Activated CD4-positive, alpha-beta T cell treated with anti-CD3 and anti-CD28 coated beads for 36 hours (primary cell): ENCODE results near the gene CALD1. TPM values are rescaled to one million over a fixed set of nuclear protein-coding genes. Genes with fewer than 3 reads are reported as not detected.
A peak's percentile ranks its signal among the peaks of the same experiment; 100 is the strongest.

Experiments used
- ATAC-seq: fragments of 200-7000 bp; cut with Tn5 transposase; one replicate; pipeline ENCODE4 v1.10.0; 2021; ENCODE audit warnings: mild to moderate bottlenecking, moderate library complexity
- CTCF ChIA-PET: fragments of 350-600 bp; sonication (Branson Sonifier 250); formaldehyde crosslinking; loops from one replicate; lab custom pipeline; 2021; ENCODE audit warnings: antibody characterized with exemption; lab: Charles Lee
- POLR2A ChIA-PET: fragments of 350-600 bp; sonication (Branson Sonifier 250); formaldehyde crosslinking; loops from one replicate; lab custom pipeline; 2021; ENCODE audit warnings: antibody characterized with exemption, inconsistent platforms; lab: Charles Lee
- DNase-seq: peaks from one replicate; pipeline ENCODE4 v3.0.0-alpha.2; 2020
- H3K27ac Mint-ChIP-seq: one replicate; pipeline ENCODE4 v1.8.0; 2021; ENCODE audit warnings: mixed read lengths
- H3K27me3 Mint-ChIP-seq: one replicate; pipeline ENCODE4 v1.8.0; 2021; ENCODE audit warnings: mixed read lengths
- H3K36me3 Mint-ChIP-seq: one replicate; pipeline ENCODE4 v1.8.0; 2021; ENCODE audit warnings: low read depth, mixed read lengths
- H3K4me1 Mint-ChIP-seq: one replicate; pipeline ENCODE4 v1.8.0; 2021; ENCODE audit warnings: mixed read lengths
- H3K4me3 Mint-ChIP-seq: one replicate; pipeline ENCODE4 v1.8.0; 2021; ENCODE audit warnings: mild to moderate bottlenecking, moderate library complexity, mixed read lengths
- H3K9me3 Mint-ChIP-seq: one replicate; pipeline ENCODE4 v1.8.0; 2021; ENCODE audit warnings: low read depth, mixed read lengths
- intact Hi-C, 2 experiments: fragments of 100-400 bp; cut with DNase I in 1 of 2; cut with micrococcal nuclease in 1 of 2; formaldehyde crosslinking; loops; one replicate each; pipeline versions ENCODE4 v1.14.2 to v1.15.1; 2022 to 2024; cut with DNase I, micrococcal nuclease
- total RNA-seq, 2 experiments: library from RNA; stranded (reverse); gene quantifications; one replicate each; pipeline ENCODE4 v1.2.3, GENCODE V29; 2021

CALD1 gene
- total RNA-seq, 2 experiments from 2014 or later = 8.5 to 8.7 TPM

DNA sequence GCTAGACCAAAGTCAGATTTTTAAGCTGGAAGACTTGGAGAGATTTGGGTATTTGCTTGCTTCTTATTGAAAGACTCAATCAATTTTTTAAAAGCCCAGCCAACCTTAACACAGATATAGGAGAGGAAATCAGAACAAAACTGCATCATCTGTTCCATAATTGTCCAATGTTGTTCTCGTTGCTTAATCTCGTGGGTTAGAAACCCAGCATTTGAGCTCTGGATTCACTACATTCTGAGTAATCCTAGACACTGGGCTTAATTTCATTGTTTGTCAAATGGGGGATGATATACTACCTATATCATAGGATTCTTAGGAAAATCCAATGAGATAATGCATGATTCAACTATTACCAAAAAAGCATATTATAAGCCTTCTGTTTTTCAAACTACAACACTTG lies 48.9 kb downstream of the CALD1 start:
- H3K36me3 Mint-ChIP-seq = no peaks in the 10 kb centered on the region
- CTCF ChIA-PET = interaction anchor here (0.6 to 1.3 kb wide), 2 partner anchors 10 to 74 kb away, joined by 3 to 4 read pairs; no protein-coding TSS in a partner anchor
- H3K4me1 Mint-ChIP-seq = no peaks in the 10 kb centered on the region
- POLR2A ChIA-PET = interaction anchor here (0.6 to 0.7 kb wide), 2 partner anchors 181 to 197 kb away, joined by 3 read pairs; no protein-coding TSS in a partner anchor
- H3K27me3 Mint-ChIP-seq = no peaks in the 10 kb centered on the region
- no peak overlapping the region for H3K27ac Mint-ChIP-seq
- H3K4me3 Mint-ChIP-seq = no peak overlapping the region
- intact Hi-C loops = no loop called here
- DNase-seq (no peak), ATAC-seq (no peak)
- no peaks in the 10 kb centered on the region for H3K9me3 Mint-ChIP-seq

- intact Hi-C loops = no loop called here
- DNase-seq (no peak), ATAC-seq (no peak)
- H3K9me3 Mint-ChIP-seq = no peaks in the 10 kb centered on the region
- no peak overlapping the region for H3K4me3 Mint-ChIP-seq
- H3K36me3 Mint-ChIP-seq = no peaks in the 10 kb centered on the region
- ChIA-PET POLR2A (no interaction called here), CTCF (interaction anchor here (1.3 kb wide), 1 partner anchor 11 kb away, joined by 3 read pairs; no protein-coding TSS in a partner anchor)
- H3K27me3 Mint-ChIP-seq = no peaks in the 10 kb centered on the region
- H3K4me1 Mint-ChIP-seq = no peaks in the 10 kb centered on the region
- no peak overlapping the region for H3K27ac Mint-ChIP-seq
These were observed 50.0 kb downstream of the CALD1 start for GRCh38 chr7:134829380-134829986.

DNA sequence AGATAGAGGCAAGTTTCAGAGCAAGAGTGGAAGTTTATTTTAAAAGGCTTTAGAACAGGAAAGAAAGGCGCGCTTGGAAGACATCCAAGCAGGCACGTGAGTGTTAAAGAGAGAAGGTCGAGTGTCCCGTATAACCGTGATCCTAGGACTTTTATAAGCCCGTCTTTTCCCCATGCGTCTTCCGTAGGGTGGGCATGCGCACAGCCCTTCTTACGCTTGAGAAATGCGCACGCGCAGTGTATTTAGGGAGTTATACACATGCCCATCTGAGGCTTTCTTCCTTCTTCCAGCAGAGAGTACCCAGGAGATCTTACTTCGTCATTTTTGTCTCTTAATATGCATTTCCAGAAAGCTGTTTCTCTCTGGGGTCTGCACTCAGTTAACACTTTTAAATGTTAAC lies 52.4 kb downstream of the CALD1 start:
- H3K27ac Mint-ChIP-seq = no peak overlapping the region
- no peak overlapping the region for H3K4me3 Mint-ChIP-seq

DNA sequence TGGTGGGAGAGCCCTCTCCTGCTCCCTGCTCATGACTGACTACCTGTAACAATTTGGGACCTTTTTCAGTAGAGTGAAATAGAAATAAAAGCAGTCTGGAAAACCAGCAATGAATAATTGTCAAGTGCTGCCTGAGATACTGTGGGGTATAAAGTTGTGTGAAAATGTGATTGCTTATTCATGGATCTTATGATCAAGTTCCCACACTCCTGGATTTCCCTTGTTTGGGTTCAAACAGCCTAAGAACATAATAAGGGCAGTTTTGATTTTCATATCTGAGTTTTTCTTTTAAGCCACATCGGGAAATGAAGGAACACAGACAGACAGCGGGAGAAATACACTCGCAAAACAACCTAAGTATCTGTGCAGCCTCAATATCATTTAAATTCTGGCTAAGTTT lies 52.9 kb downstream of the CALD1 start:
- no peak overlapping the region for H3K27ac Mint-ChIP-seq
- H3K4me3 Mint-ChIP-seq = no peak overlapping the region
- H3K27me3 Mint-ChIP-seq = no peaks in the 10 kb centered on the region
- CTCF ChIA-PET = interaction anchor here (1.7 kb wide), 1 partner anchor 89 kb away, joined by 3 read pairs; no protein-coding TSS in a partner anchor
- H3K4me1 Mint-ChIP-seq = peaks cover 3% of the 10 kb centered on the region
- no peak for DNase-seq
- H3K9me3 Mint-ChIP-seq = no peaks in the 10 kb centered on the region
- ATAC-seq = no peak
- POLR2A ChIA-PET = no interaction called here
- peaks cover 5% of the 10 kb centered on the region for H3K36me3 Mint-ChIP-seq
- intact Hi-C loops = no loop called here

More for the DNA sequence above, 52.4 kb downstream of the CALD1 start:
- DNase-seq = no peak
- ChIA-PET CTCF (no interaction called here), POLR2A (no interaction called here)
- H3K9me3 Mint-ChIP-seq = no peaks in the 10 kb centered on the region
- H3K27me3 Mint-ChIP-seq = no peaks in the 10 kb centered on the region
- intact Hi-C loops = no loop called here
- H3K36me3 Mint-ChIP-seq = peaks cover 4% of the 10 kb centered on the region
- H3K4me1 Mint-ChIP-seq = peaks cover 3% of the 10 kb centered on the region
- no peak for ATAC-seq

- Mint-ChIP-seq H3K27ac (no peak overlapping the region), H3K4me1 (peaks cover 3% of the 10 kb centered on the region), H3K27me3 (no peaks in the 10 kb centered on the region), H3K9me3 (no peaks in the 10 kb centered on the region), H3K4me3 (no peak overlapping the region), H3K36me3 (peaks cover 5% of the 10 kb centered on the region)
- ATAC-seq (no peak), DNase-seq (no peak)
- intact Hi-C loops = no loop called here
- ChIA-PET CTCF (no interaction called here), POLR2A (no interaction called here)
These were observed 55.4 kb downstream of the CALD1 start for GRCh38 chr7:134834689-134835462.

- ChIA-PET CTCF (interaction anchor here (0.7 kb wide), 1 partner anchor 113 kb away, joined by 4 read pairs; no protein-coding TSS in a partner anchor), POLR2A (no interaction called here)
- intact Hi-C loops = no loop called here
- H3K36me3 Mint-ChIP-seq = peaks cover 5% of the 10 kb centered on the region
- no peaks in the 10 kb centered on the region for H3K9me3 Mint-ChIP-seq
- H3K4me1 Mint-ChIP-seq = peaks cover 3% of the 10 kb centered on the region
- ATAC-seq = no peak
- H3K4me3 Mint-ChIP-seq = no peak overlapping the region
- no peak overlapping the region for H3K27ac Mint-ChIP-seq
- no peaks in the 10 kb centered on the region for H3K27me3 Mint-ChIP-seq
- no peak for DNase-seq
These were observed 56.0 kb downstream of the CALD1 start for GRCh38 chr7:134835463-134835823.

DNA sequence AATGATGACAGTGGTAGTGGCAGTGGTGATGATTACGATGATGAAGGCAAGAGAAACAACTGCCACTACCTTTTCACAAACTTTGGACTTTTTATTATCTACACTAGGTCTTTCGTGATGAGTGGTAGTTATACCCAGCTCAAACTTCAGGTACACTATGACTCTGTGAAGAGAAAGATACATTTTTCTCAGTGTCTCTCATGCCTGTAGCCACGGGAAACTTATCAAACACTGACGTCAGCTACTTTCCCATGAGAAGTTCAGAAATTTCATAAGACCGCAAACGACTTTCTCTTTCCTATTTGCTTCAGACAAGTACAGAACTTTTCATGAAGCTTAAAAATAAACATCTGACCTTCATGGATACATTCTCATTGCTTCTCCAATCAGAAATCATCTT lies 57.0 kb downstream of the CALD1 start:
- no peaks in the 10 kb centered on the region for H3K27me3 Mint-ChIP-seq
- peaks cover 5% of the 10 kb centered on the region for H3K36me3 Mint-ChIP-seq
- peaks cover 3% of the 10 kb centered on the region for H3K4me1 Mint-ChIP-seq
- H3K4me3 Mint-ChIP-seq = no peak overlapping the region
- DNase-seq (no peak), ATAC-seq (peak; percentile 68)
- H3K9me3 Mint-ChIP-seq = no peaks in the 10 kb centered on the region
- POLR2A ChIA-PET = no interaction called here
- peak overlapping the region; percentile 42 for H3K27ac Mint-ChIP-seq
- intact Hi-C loops = no loop called here
- CTCF ChIA-PET = interaction anchor here (0.7 to 1.2 kb wide), 2 partner anchors 17 to 110 kb away, joined by 3 to 4 read pairs; no protein-coding TSS in a partner anchor

DNA sequence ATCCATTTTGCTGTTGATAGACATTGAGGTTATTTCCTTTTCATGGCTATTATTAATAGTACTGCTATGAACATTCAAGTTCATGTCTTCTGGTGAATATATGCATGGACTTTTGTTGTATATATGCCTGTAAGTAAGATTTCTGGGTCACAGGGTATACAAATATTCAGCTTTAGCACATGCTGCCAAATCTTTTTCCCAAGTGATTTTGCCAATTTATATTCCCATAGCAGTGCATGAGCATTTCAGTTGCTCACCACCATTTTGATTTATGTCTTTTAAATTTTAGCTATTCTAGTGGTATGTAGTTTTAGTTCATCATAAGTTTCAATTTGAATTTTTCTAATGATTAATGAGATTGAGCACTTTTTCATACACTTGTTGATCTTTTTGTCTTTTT lies 59.9 kb downstream of the CALD1 start:
- H3K27me3 Mint-ChIP-seq = no peaks in the 10 kb centered on the region
- ATAC-seq (no peak), DNase-seq (no peak)
- H3K36me3 Mint-ChIP-seq = peaks cover 5% of the 10 kb centered on the region
- H3K9me3 Mint-ChIP-seq = no peaks in the 10 kb centered on the region
- ChIA-PET CTCF (interaction anchor here (1.5 kb wide), 1 partner anchor 13 kb away, joined by 3 read pairs; no protein-coding TSS in a partner anchor), POLR2A (no interaction called here)
- no peak overlapping the region for H3K27ac Mint-ChIP-seq
- peaks cover 6% of the 10 kb centered on the region for H3K4me1 Mint-ChIP-seq
- intact Hi-C loops = no loop called here
- no peak overlapping the region for H3K4me3 Mint-ChIP-seq

DNA sequence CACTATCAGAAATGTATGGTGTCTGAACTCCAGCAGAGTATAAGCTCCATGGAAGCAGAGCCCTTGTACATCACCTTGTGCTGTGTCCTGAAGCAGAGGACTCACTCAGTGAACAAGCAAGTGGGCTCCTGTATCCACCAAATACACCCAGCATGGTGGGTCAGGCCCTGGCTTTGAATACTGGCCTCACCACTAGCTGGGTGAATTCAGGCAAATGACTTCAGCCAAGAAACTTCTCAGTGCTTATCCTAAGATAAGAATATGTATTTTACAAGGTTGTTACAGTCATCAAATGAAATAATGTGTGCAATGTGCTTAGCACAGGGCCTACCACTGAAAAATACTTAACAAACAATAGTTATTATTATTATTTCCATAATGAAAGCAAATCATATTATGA lies 62.6 kb downstream of the CALD1 start:
- DNase-seq (no peak), ATAC-seq (no peak)
- Mint-ChIP-seq H3K27ac (no peak overlapping the region), H3K36me3 (no peaks in the 10 kb centered on the region), H3K4me3 (no peak overlapping the region), H3K4me1 (peaks cover 14% of the 10 kb centered on the region), H3K27me3 (no peaks in the 10 kb centered on the region), H3K9me3 (no peaks in the 10 kb centered on the region)
- intact Hi-C loops = no loop called here
- CTCF ChIA-PET = interaction anchor here (1.4 kb wide), 1 partner anchor 11 kb away, joined by 3 read pairs; no protein-coding TSS in a partner anchor
- POLR2A ChIA-PET = interaction anchor here (1.0 kb wide), 1 partner anchor 14 kb away, joined by 3 read pairs; no protein-coding TSS in a partner anchor

GRCh38 chr7:134842886-134843430 lies 63.5 kb downstream of the CALD1 start:
- Mint-ChIP-seq H3K27me3 (no peaks in the 10 kb centered on the region), H3K4me1 (peaks cover 14% of the 10 kb centered on the region), H3K4me3 (no peak overlapping the region), H3K36me3 (no peaks in the 10 kb centered on the region), H3K9me3 (no peaks in the 10 kb centered on the region), H3K27ac (no peak overlapping the region)
- ChIA-PET CTCF (interaction anchor here (0.7 to 0.8 kb wide), 2 partner anchors 15 to 232 kb away, joined by 3 read pairs; no protein-coding TSS in a partner anchor), POLR2A (no interaction called here)
- no peak for ATAC-seq
- no peak for DNase-seq
- intact Hi-C loops = no loop called here

DNA sequence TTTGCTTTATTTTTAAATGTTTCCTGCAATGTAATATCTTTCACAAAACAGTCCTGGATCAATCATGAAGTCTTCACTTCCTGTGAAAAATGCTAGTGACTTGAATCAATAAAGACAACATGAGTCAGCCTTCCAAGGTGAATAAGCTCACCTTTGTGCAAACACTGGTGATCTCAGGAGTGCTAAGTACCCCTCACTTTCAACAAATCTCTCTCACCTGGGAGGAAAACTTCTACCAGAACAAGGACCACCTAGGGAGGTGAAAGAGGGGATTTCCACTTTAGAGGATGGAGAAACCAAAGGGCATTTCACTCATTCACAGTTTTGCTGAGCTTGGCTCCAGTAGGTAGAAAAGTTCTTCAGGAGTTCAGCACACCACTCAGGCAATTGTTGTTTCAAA lies 64.8 kb downstream of the CALD1 start:
- intact Hi-C loops = no loop called here
- H3K4me1 Mint-ChIP-seq = peaks cover 14% of the 10 kb centered on the region
- no peak overlapping the region for H3K4me3 Mint-ChIP-seq
- ATAC-seq (peak; percentile 26), DNase-seq (no peak)
- CTCF ChIA-PET = interaction anchor here (0.9 kb wide), 1 partner anchor 154 kb away, joined by 3 read pairs; no protein-coding TSS in a partner anchor
- no peaks in the 10 kb centered on the region for H3K27me3 Mint-ChIP-seq
- no peaks in the 10 kb centered on the region for H3K36me3 Mint-ChIP-seq
- POLR2A ChIA-PET = no interaction called here
- H3K9me3 Mint-ChIP-seq = no peaks in the 10 kb centered on the region
- no peak overlapping the region for H3K27ac Mint-ChIP-seq
